ENCODE measurements around the gene WRAP53.
A peak's percentile ranks its signal among the peaks of the same experiment; 100 is the strongest.

The WRAP53 gene

DNA sequence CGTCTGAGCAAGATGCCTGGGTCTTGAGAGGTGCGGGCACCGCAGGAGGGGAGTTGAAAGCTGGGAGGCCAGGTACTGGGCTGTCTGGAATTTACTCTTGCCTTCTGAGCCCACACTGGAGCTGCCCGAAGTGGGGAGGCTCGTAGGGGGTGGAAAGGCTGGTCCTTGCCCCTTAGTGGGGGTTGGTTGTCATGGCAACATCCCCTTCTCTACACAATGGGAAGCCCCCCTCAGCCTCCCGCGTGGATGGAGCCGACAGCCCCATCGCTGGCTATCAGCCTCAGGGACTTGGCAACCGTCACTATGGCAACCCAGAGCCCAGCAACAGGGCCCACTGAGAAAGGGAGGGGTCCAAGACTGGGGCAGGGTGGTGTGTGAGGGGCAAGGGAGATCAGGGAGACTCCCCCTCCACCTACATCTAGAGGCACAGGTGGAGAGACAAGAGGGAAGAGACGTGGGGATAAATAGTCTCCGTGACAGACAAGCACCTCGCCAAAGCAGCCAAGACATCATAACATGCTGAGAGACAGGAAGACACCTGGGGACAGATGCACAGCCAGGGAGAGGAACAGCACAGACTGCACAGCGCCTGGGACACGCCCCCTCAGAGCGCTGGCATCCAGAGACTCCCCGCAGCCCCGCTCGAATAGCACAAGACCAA lies 24.0 kb downstream of the WRAP53 start:
- no peak for TF ChIP-seq EP300 (IDR thresholded peaks at IDR 0.05; ENCODE audit: borderline replicate concordance)
- TF ChIP-seq, protein P1, sequence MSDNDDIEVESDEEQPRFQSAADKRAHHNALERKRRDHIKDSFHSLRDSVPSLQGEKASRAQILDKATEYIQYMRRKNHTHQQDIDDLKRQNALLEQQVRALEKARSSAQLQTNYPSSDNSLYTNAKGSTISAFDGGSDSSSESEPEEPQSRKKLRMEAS (IDR thresholded peaks at IDR 0.05) = no peak
- no peak for TF ChIP-seq TAF1 (IDR thresholded peaks at IDR 0.05; ENCODE audit: low read depth)
- TF ChIP-seq FOXM1 (IDR thresholded peaks at IDR 0.05; ENCODE audit: borderline replicate concordance, low read depth) = no peak

DNA sequence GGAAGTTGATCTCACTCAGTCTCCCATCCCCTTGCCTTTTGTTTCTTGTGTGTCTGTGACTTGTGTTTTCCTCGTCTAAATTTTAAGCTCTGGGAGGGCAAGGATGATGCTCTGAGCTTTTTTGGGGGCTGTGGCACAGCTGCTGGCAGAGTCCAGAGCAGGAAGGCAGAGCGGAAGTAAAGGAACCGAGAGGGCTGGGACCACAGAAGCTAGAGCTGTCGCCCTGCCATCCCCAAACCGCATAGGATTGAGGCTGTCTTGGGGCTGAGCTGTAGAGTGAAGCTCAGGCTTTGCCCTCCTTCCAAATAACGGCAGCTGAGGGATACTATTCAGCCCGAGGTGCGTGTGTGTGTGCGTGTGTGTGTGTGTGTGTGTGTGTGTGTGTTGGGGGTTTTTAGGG lies 25.5 kb downstream of the WRAP53 start:
- TF ChIP-seq RAD21 (IDR thresholded peaks at IDR 0.05; ENCODE audit: low read depth) (no peak), TAF1 (IDR thresholded peaks at IDR 0.05; ENCODE audit: low read depth) (no peak), YY1 (IDR thresholded peaks at IDR 0.05; ENCODE audit: low read depth) (no peak), CREB1 (IDR thresholded peaks at IDR 0.05; ENCODE audit: low read depth) (no peak), NFIC (IDR thresholded peaks at IDR 0.05) (no peak), EP300 (IDR thresholded peaks at IDR 0.05; ENCODE audit: borderline replicate concordance) (no peak)
- TF ChIP-seq, protein P1 (IDR thresholded peaks at IDR 0.05) = no peak

DNA sequence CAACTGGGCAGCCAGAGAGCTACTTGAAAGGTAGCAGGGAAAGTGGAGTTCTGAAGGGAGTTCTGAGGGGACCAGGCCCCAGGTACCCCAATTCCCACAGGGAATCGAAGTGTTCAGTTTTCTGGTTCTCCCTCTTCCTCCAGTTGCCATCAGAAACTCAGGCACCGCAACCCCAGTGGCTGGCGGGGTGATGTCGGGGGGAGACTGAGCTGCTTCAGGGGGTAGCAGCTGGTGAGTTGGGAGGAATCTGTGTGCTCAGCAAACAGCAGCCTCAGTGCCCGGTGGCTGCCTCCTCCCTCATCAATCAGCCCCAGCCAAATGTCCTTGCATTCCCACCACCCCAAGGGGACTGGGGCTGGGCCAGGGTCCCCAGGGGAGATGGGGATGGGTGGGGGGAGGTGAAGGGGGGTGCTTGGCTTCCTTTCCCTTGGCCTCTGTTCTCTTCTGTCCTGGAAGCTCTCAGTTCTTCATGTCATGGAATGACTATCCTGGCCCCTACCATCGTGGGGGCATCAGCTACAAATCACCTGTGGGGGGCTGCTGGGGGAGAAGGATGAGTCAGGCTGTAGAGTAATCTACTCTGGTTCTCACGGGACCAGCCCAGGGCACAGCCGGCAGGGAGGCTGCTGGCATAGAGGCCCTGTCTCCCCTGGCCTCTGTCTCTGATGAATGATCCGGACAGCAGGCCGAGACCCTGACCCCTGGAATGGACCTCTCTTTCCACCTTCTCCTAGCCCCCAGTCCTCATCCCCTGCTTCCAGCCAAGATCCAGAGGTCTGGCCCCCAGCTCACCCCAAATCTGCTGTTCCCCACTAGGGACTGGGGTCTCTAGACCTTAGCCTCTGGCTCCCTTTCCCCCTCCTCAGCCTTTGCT lies 26.7 kb downstream of the WRAP53 start:
- TF ChIP-seq CREB1 (IDR thresholded peaks at IDR 0.05; ENCODE audit: low read depth) = no peak
- TF ChIP-seq ZBTB7A (IDR thresholded peaks at IDR 0.05; ENCODE audit: low read depth) = no peak
- no peak for TF ChIP-seq TEAD4 (IDR thresholded peaks at IDR 0.05)
- TF ChIP-seq, protein P1 (IDR thresholded peaks at IDR 0.05) = no peak
- no peak for TF ChIP-seq TCF12 (IDR thresholded peaks at IDR 0.05; ENCODE audit: low read depth)

DNA sequence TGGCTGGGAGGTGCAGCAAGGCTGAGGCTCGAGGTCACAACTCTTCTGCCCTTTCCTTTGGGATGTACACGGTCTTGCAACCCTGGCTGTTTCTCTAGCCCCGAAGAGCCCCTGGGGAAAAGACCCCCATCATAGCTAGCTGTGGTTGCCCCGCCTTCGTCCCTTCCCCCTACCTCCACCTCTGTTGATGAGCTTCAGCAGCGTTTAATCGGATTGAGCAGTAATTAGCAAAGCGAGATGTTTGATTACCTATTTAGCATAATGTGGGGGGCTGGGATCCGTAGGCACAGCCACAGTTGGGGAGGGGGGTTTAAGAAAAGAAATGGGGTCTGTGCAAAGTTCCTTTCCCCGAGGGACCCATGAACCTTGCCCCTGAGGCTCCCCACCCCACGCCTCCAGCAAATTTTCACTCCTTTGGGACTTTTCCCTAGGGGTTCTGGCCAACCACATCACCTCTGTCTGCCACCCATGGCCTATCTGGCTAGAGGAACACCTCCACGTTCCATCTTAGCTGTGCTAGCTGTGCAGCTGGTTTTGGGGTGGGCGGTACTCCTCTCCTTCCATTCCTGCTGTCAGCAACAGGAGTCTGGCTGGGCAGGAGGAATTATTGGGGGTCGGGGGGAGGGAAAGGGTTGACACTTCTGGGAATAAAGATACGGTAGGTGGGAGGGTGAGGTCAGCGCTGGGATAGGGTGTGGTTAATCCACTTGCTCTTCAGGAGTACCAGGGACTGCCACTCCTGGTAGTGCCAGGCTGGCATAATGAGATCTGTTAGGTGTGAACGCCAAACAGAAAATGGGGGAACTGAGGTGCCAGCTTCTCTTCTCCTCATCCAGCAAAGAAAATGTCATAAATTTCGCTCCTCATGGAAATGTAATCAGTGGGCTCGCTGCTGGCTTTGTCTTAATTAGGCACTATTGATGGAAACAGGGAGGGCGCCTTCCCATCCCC lies 27.9 kb downstream of the WRAP53 start:
- TF ChIP-seq TEAD4 (IDR thresholded peaks at IDR 0.05) = no peak
- TF ChIP-seq, protein P1 (IDR thresholded peaks at IDR 0.05) = no peak
- no peak for TF ChIP-seq CEBPB (IDR thresholded peaks at IDR 0.05)
- no peak for TF ChIP-seq ZBTB7A (IDR thresholded peaks at IDR 0.05; ENCODE audit: low read depth)
- no peak for TF ChIP-seq NFIC (IDR thresholded peaks at IDR 0.05)
- TF ChIP-seq TCF12 (IDR thresholded peaks at IDR 0.05; ENCODE audit: low read depth) = no peak
- TF ChIP-seq EP300 (IDR thresholded peaks at IDR 0.05; ENCODE audit: borderline replicate concordance) = no peak
- no peak for TF ChIP-seq YY1 (IDR thresholded peaks at IDR 0.05; ENCODE audit: low read depth)
- TF ChIP-seq FOXM1 (IDR thresholded peaks at IDR 0.05; ENCODE audit: borderline replicate concordance, low read depth) = no peak
- TF ChIP-seq, protein P2, sequence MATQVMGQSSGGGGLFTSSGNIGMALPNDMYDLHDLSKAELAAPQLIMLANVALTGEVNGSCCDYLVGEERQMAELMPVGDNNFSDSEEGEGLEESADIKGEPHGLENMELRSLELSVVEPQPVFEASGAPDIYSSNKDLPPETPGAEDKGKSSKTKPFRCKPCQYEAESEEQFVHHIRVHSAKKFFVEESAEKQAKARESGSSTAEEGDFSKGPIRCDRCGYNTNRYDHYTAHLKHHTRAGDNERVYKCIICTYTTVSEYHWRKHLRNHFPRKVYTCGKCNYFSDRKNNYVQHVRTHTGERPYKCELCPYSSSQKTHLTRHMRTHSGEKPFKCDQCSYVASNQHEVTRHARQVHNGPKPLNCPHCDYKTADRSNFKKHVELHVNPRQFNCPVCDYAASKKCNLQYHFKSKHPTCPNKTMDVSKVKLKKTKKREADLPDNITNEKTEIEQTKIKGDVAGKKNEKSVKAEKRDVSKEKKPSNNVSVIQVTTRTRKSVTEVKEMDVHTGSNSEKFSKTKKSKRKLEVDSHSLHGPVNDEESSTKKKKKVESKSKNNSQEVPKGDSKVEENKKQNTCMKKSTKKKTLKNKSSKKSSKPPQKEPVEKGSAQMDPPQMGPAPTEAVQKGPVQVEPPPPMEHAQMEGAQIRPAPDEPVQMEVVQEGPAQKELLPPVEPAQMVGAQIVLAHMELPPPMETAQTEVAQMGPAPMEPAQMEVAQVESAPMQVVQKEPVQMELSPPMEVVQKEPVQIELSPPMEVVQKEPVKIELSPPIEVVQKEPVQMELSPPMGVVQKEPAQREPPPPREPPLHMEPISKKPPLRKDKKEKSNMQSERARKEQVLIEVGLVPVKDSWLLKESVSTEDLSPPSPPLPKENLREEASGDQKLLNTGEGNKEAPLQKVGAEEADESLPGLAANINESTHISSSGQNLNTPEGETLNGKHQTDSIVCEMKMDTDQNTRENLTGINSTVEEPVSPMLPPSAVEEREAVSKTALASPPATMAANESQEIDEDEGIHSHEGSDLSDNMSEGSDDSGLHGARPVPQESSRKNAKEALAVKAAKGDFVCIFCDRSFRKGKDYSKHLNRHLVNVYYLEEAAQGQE (IDR thresholded peaks at IDR 0.05; ENCODE audit: low read depth) = no peak
- no peak for TF ChIP-seq TAF1 (IDR thresholded peaks at IDR 0.05; ENCODE audit: low read depth)

DNA sequence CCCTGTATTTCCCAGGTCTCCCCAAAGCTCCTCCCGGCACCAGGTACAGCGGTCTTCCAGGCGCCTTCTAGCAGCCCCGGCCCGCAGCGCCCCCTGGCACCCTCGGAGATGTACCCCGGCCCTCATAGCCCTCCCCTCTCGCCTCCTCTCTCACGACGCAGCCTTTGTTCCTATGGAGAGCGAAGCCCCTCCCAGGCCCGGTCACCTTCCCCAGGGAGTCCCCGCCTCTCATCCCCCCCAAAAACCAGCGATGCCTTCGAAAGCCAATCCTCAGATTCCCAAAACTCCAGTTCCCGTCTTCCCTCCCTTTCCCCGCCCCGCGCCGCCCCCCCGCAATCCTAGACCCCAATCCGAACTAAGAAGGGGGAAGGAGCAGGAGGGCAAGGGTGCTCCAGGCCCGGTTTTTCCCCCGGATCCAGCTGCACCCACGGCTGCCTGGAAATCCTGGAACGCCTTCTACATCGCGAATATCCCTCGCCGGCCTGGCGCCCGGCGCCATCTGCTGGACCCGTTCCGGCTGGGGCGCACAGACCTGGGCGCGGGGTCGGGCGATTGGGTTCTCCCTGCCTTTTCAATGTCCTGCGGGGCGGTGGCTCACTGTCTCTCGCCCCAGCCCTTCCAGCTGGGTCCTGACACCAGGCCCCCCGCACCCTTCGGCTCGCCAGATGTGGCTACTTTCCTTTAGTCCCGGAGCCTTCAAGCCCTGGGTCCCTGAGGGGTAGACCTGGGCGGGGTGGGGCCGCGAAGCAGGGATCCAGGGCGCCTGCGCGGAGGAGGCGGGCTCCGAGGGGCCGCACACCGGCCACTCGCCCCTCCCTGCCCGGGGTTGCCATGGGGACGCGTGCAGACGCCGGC lies 28.9 kb downstream of the WRAP53 start, which contains the start of gene DNAH2:
Gene DNAH2, plus strand, starts transcription at position 844 of the 855 bp plus-strand sequence. CDS start 1,991 bp downstream, outside the sequence.
- TF ChIP-seq YY1 (IDR thresholded peaks at IDR 0.05; ENCODE audit: low read depth) = peak; percentile 81
- TF ChIP-seq CREB1 (IDR thresholded peaks at IDR 0.05; ENCODE audit: low read depth) = 0 out of 2 replicates have a peak, but pooled peaks have one; percentile 13
- no peak for TF ChIP-seq FOXM1 (IDR thresholded peaks at IDR 0.05; ENCODE audit: borderline replicate concordance, low read depth)
- TF ChIP-seq, protein P2 (IDR thresholded peaks at IDR 0.05; ENCODE audit: low read depth) = no peak
- no peak for TF ChIP-seq EP300 (IDR thresholded peaks at IDR 0.05; ENCODE audit: borderline replicate concordance)
- no peak for TF ChIP-seq CEBPB (IDR thresholded peaks at IDR 0.05)
- TF ChIP-seq TEAD4 (IDR thresholded peaks at IDR 0.05) = peak; percentile 63
- TF ChIP-seq, protein P1 (IDR thresholded peaks at IDR 0.05) = peak; percentile 77
- peak; percentile 63 for TF ChIP-seq RAD21 (IDR thresholded peaks at IDR 0.05; ENCODE audit: low read depth)
- peak; percentile 59 for TF ChIP-seq NFIC (IDR thresholded peaks at IDR 0.05)
- peak; percentile 19; the same call in 1 of the 2 replicates for TF ChIP-seq EGR1 (IDR thresholded peaks at IDR 0.05)
- TF ChIP-seq, protein P3, sequence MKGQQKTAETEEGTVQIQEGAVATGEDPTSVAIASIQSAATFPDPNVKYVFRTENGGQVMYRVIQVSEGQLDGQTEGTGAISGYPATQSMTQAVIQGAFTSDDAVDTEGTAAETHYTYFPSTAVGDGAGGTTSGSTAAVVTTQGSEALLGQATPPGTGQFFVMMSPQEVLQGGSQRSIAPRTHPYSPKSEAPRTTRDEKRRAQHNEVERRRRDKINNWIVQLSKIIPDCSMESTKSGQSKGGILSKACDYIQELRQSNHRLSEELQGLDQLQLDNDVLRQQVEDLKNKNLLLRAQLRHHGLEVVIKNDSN (IDR thresholded peaks at IDR 0.05) = no peak
- peak; percentile 68 for TF ChIP-seq TAF1 (IDR thresholded peaks at IDR 0.05; ENCODE audit: low read depth)
- no peak; the same call in 1 of the 2 replicates for TF ChIP-seq ZBTB7A (IDR thresholded peaks at IDR 0.05; ENCODE audit: low read depth)
- peak; percentile 79 for TF ChIP-seq TCF12 (IDR thresholded peaks at IDR 0.05; ENCODE audit: low read depth)

Measured in Ishikawa (cell line).